H1 (cell line): Measurements from ENCODE around the gene QPCTL. TPM values are rescaled to one million over a fixed set of nuclear protein-coding genes. Genes with fewer than 3 reads are reported as not detected.

ENCODE experiments used
- CHD2 ChIP-seq: IDR thresholded peaks from 2 replicates; pipeline ENCODE4 v1.6.1; 2012; ENCODE audit warnings: low read length, improper control_type of control experiment
- MAX ChIP-seq: IDR thresholded peaks from 2 replicates; pipeline ENCODE4 v1.6.1; 2012; ENCODE audit warnings: inconsistent platforms
- NANOG ChIP-seq: IDR thresholded peaks from 2 replicates; pipeline ENCODE4 v1.6.1; 2011; ENCODE audit warnings: low read length, low read depth, mild to moderate bottlenecking, inconsistent platforms; ENCODE audit not compliant: insufficient read depth, poor library complexity, severe bottlenecking
- POU5F1 ChIP-seq: IDR thresholded peaks from 2 replicates; pipeline ENCODE4 v1.6.1; 2011; ENCODE audit warnings: low read depth, mild to moderate bottlenecking, low read length, moderate library complexity
- TCF12 ChIP-seq: IDR thresholded peaks from 2 replicates; pipeline ENCODE4 v1.6.1; 2011; ENCODE audit warnings: low read depth, mild to moderate bottlenecking, low read length
- polyA plus RNA-seq, 7 experiments: library from polyadenylated mRNA; depleted of rRNA in 3 of 7; stranded (reverse) in 5 of 7; unstranded in 2 of 7; fragments of >200 nt in 5 of 7; fragments of 200-250 nt in 2 of 7; gene quantifications; 1 replicate in 5 of 7; 2 replicates in 1 of 7; 4 replicates in 1 of 7; pipeline versions ENCODE4 v1.2.1 to v1.2.3, GENCODE V29; 2011 to 2013; ENCODE audit warnings: missing spikeins in 2 of 7, mixed read lengths in 2 of 7
- total RNA-seq: library from RNA; stranded (reverse); fragmentation: NEBNext Ultra II Directional; extraction: Animal tissue kit (Norgen Biotek cat#: 25700); gene quantifications from 2 replicates; pipeline ENCODE4 v1.2.1, GENCODE V29; 2021

Gene QPCTL
- total and polyA plus RNA-seq, 2 of the 8 experiments (the other 6 are each of a cell fraction or from before 2014, with no cell fraction given): 25.2 to 35.3 TPM

DNA sequence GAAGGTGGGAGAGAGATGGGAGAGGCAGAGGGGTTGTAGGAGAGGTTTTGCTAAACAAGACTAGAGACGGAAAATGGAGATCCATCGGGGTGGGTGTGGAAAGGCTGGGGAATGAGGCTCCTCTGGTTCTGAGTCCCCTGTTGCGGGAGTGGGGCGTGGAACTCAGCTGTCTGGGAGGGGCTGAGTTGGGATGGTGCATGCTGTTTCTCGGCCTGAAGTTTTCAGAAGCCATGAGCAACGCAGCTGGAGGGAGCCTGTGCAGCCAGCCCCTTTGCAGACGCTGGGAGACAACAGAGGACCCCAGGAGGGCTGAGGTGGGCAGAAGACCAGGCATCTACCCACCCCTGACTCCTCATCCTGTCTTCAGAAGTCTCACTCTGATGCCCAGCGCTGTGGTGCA lies 31.8 kb upstream of the QPCTL start (continued):
- TF ChIP-seq MAX (no peak), CHD2 (no peak), TCF12 (no peak), NANOG (no peak), POU5F1 (no peak)
